ENCODE results near the gene MYMX.

The MYMX gene

DNA sequence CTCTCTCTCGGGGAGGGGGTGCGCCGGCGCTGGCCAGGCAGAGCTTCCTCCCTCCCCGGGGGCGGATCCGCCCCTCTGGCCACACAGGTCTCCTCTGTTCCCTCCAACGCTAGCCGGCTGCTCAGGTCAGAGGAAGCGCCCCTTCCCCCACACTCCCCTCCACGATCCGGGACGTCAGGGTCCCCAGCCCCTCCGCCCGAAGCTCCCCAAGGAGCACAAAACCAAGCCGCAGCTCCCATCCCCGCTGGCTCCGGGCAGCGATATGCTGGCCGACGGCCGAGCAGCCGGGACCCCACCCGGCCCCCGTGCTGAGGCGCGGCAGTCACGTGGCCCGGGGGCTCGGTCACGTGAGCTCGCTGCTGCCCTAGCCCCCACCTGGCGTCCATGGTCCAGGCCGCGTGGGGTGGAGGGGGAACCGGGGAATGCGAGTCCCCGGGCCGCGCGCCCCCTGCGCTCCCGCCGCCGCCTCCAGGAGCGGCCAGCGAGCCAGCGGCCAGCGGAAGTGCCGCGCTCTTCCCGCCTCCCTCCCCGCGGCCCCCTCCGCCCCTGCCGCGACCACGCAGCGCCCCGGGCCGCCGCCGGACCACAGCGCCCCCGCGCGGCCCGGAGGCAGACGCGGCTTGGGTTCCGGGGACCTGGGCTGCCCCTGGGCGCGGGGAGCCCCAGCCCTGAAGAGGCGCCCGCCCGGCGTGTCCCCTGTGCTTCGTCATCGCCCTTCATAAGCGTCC lies 40.5 kb downstream of the MYMX start, which contains the start of gene SLC35B2:
Gene SLC35B2 (minus strand): TSS at position 504 of the 728 bp plus-strand sequence. CDS start 118 bp downstream, at position 386.
- H3K9me3 ChIP-seq (replicated peaks in 1 of 11) = no peaks in the 10 kb centered on the region
- peaks cover 69 to 83% (median 74%) of the 10 kb centered on the region in 11 experiments for H3K36me3 ChIP-seq
- peak within 1 kb of the TSS; percentile 86 to 94 (median 90) for H3K9ac ChIP-seq
- H3K4me1 ChIP-seq = peaks cover 65 to 92% (median 86%) of the 10 kb centered on the region in 10 experiments
- peak within 1 kb of the TSS; percentile 77 to 91 (median 88) for H3K4me3 ChIP-seq
- H4K20me1 ChIP-seq = peaks cover 60 to 94% (median 86%) of the 10 kb centered on the region in 11 experiments
- no peak for TF ChIP-seq Cebpa-rat (IDR thresholded peaks at IDR 0.05)
- peak within 1 kb of the TSS; percentile 75 to 93 (median 90) for H3K27ac ChIP-seq
- peak within 1 kb of the TSS; percentile 92 to 99 (median 97) for H3K4me2 ChIP-seq
- H3K27me3 ChIP-seq = no peaks in the 10 kb centered on the region

DNA sequence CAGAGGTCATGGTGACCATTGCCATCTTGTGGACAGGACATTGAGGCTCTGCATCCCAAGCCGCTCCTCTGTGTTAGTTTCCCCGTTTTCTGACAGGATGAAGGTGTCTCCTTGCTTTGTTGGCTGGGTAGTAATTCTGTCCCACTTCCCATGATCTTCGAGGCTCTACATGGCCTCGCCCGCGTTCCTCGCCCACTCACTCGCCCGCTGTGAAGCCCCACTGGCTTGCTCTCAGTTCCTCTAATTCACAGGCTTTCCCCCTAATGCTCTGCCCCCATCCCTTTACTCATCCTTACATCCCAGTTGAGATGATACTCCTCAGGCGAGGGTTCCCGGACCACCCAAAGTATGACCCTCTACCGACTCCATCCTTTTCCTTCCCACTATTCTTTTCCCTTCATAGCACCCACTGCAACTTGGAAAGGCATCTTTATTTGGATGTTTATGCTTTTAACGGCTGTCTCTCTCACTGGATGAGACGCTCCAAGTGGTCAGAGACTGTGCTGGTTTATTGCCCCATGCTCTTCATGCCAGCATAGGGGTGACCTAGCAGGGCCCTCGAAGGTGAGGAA lies 41.1 kb downstream of the MYMX start:
- no peak for TF ChIP-seq Cebpa-rat (IDR thresholded peaks at IDR 0.05)
- Histone ChIP-seq H3K27me3 (no peaks in the 10 kb centered on the region), H3K9ac (peak overlapping the region; percentile 86 to 94 (median 90)), H3K9me3 (replicated peaks in 1 of 11) (no peaks in the 10 kb centered on the region), H3K4me3 (peak overlapping the region; percentile 77 to 91 (median 88)), H3K4me1 (peaks cover 72 to 92% (median 86%) of the 10 kb centered on the region in 10 experiments), H3K36me3 (peaks cover 62 to 83% (median 72%) of the 10 kb centered on the region in 11 experiments), H4K20me1 (peaks cover 54 to 94% (median 86%) of the 10 kb centered on the region in 11 experiments), H3K27ac (peak overlapping the region; percentile 75 to 93 (median 90)), H3K4me2 (peak overlapping the region; percentile 92 to 99 (median 97))

DNA sequence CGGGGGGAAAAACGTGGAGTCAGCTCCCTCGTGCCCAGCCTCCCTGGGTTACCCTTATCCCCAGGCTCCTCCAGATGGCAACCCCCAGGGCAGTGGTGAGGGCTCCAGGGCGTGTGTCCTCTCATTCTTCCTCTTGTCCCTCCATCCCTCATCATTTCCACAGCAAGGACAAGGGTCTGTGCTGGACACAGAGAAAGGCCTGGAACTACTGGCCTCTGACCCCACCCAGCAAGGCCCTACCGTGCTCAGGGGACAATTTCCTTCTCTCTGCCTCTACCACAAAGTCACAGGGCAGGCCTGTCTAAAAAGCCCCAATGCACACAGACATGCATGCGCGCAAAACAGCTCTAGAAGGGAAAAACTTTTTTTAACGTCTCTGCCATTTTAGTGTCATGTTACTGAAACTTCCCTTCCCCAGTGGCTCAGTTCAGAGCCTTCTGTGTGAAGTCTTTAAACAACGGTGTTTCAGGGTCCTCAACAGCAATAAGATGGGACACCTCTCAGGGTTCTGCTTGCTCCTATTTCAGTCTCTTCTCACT lies 41.7 kb downstream of the MYMX start:
- H3K4me3 ChIP-seq = peak overlapping the region in 4 of 10 experiments; percentile 3 to 91 (median 82); a peak in 4 of 20 replicates
- peak overlapping the region in 10 of 11 experiments; percentile 86 to 93 (median 90); a peak in 18 of 22 replicates for H3K27ac ChIP-seq

DNA sequence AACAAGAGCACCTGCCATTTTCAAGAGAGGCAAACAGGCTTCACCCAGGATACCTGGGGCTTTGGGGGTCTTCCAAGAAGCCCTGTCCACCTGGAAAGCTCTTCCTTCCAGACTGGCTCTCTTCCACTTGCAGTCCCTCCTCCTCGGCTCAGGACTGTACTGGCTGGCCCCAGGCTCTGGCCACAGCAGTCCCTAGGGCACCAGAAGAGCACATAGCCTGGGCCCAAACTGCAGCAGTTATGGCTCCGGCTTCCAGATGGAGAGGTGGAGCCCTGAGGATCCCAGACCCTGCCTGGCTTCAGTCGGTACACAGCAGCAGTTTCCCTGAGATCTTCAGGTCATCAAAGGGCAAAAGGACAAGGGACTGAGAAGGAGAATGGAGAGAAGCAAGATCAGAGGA lies 42.2 kb downstream of the MYMX start:
- peaks cover 43 to 93% (median 85%) of the 10 kb centered on the region in 11 experiments for H4K20me1 ChIP-seq
- no peak for TF ChIP-seq Cebpa-rat (IDR thresholded peaks at IDR 0.05)
- H3K4me2 ChIP-seq = peak overlapping the region in 6 of 11 experiments; percentile 97 to 99 (median 98); a peak in 11 of 22 replicates
- peak overlapping the region in 6 of 11 experiments; percentile 9 to 93 (median 89); a peak in 9 of 22 replicates for H3K27ac ChIP-seq
- H3K4me1 ChIP-seq = peaks cover 79 to 88% (median 83%) of the 10 kb centered on the region in 10 experiments
- H3K9me3 ChIP-seq (replicated peaks in 1 of 11) = no peaks in the 10 kb centered on the region
- H3K27me3 ChIP-seq = no peaks in the 10 kb centered on the region
- H3K9ac ChIP-seq = peak overlapping the region in 6 of 11 experiments; percentile 25 to 91 (median 46); a peak in 7 of 22 replicates
- peaks cover 51 to 72% (median 62%) of the 10 kb centered on the region in 11 experiments for H3K36me3 ChIP-seq
- H3K4me3 ChIP-seq = peak overlapping the region in 1 of 10 experiments; percentile 3; a peak in 2 of 20 replicates

More for the DNA sequence above, 41.7 kb downstream of the MYMX start:
- Histone ChIP-seq H3K4me1 (peaks cover 77 to 91% (median 86%) of the 10 kb centered on the region in 10 experiments), H4K20me1 (peaks cover 48 to 94% (median 85%) of the 10 kb centered on the region in 11 experiments), H3K27me3 (no peaks in the 10 kb centered on the region), H3K9me3 (replicated peaks in 1 of 11) (no peaks in the 10 kb centered on the region), H3K4me2 (peak overlapping the region; percentile 92 to 99 (median 97)), H3K36me3 (peaks cover 57 to 77% (median 67%) of the 10 kb centered on the region in 11 experiments), H3K9ac (peak overlapping the region; percentile 86 to 94 (median 90); a peak in 19 of 22 replicates)
- no peak for TF ChIP-seq Cebpa-rat (IDR thresholded peaks at IDR 0.05)

DNA sequence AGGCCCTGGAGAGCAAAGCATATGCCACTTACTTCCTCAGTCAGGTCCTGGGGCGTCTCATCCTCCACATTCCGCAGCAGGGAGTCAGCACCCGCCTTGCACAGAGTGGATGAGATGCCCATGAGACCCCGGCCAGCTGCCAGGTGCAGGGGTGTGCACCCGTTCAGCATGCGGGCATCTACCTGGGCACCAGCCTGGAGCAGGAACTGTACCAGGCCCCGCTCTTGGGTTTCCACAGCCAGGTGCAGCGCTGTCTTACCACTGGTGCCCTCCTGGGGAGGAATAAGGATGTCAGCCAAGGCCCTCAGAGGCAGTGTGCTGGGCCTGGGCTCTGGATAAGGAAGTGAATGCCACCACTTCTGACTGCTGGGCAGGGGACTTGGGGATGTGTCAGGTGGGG lies 43.3 kb downstream of the MYMX start:
- no peaks in the 10 kb centered on the region for H3K27me3 ChIP-seq
- peak overlapping the region in 7 of 11 experiments; percentile 0 to 100 (median 99); a peak in 7 of 22 replicates for H3K4me2 ChIP-seq
- no peak for TF ChIP-seq Cebpa-rat (IDR thresholded peaks at IDR 0.05)
- 0 out of 22 replicates have a peak overlapping the region, but pooled peaks of 1 of the 11 experiments have one; percentile 9 for H3K27ac ChIP-seq
- H3K4me1 ChIP-seq = peaks cover 71 to 79% (median 76%) of the 10 kb centered on the region in 10 experiments
- H3K9ac ChIP-seq = peak overlapping the region in 4 of 11 experiments; percentile 9 to 91 (median 12); a peak in 2 of 22 replicates
- no peaks in the 10 kb centered on the region for H3K9me3 ChIP-seq (replicated peaks in 1 of 11)
- H3K36me3 ChIP-seq = peaks cover 41 to 61% (median 51%) of the 10 kb centered on the region in 11 experiments
- H4K20me1 ChIP-seq = peaks cover 32 to 86% (median 77%) of the 10 kb centered on the region in 11 experiments; a peak in 21 of 22 replicates
- no peak overlapping the region; a peak in 1 of 20 replicates for H3K4me3 ChIP-seq

DNA sequence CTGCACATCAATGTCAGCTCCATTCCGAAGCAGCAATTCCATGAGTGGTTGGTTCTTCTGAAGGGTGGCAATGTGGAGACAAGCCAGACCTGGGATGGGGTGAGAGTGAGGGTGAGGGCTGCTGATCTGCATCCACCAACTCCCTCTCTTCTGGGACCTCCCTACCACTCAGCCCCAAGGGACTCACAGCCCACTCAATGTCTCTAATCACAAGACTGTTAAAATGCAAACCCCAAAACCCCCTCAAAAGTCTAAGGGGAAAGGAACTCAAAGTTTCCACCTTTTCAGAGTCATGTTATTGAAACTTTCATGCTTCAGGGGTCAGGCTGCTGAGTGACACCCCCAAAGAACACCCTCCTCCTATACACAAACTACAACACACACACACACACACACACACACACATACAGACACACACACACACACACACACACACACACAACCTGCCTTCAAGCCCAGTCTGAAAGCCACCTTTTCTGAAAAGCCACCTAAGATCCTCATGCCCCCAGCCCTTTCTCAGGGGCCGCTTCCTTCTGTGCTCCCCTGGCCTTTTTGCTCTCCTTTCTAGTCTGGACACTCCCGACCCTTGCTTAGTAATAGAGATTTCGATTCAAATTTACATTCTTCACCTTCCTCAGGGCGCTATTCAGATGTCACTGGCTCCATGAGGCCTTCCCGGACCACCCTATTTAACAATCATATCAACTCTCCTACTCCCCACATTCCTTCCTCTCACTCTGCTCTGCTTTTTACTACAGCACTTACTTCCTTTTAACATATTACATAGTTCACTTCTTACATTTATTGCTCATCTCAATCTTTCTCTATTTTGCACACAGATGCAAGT lies 43.9 kb downstream of the MYMX start:
- H3K4me3 ChIP-seq = peak overlapping the region in 1 of 10 experiments; percentile 96; a peak in 1 of 20 replicates
- no peak for TF ChIP-seq Cebpa-rat (IDR thresholded peaks at IDR 0.05)
- H3K9ac ChIP-seq = peak overlapping the region in 9 of 11 experiments; percentile 10 to 91 (median 28); a peak in 10 of 22 replicates
- H3K4me1 ChIP-seq = peaks cover 66 to 74% (median 71%) of the 10 kb centered on the region in 10 experiments
- H3K4me2 ChIP-seq = peak overlapping the region; percentile 8 to 100 (median 99); a peak in 15 of 22 replicates
- H3K36me3 ChIP-seq = peaks cover 37 to 54% (median 46%) of the 10 kb centered on the region in 11 experiments
- no peaks in the 10 kb centered on the region for H3K9me3 ChIP-seq (replicated peaks in 1 of 11)
- 0 out of 22 replicates have a peak overlapping the region, but pooled peaks of 1 of the 11 experiments have one; percentile 9 for H3K27ac ChIP-seq
- H3K27me3 ChIP-seq = no peaks in the 10 kb centered on the region
- peaks cover 26 to 80% (median 71%) of the 10 kb centered on the region in 11 experiments; a peak in 21 of 22 replicates for H4K20me1 ChIP-seq

DNA sequence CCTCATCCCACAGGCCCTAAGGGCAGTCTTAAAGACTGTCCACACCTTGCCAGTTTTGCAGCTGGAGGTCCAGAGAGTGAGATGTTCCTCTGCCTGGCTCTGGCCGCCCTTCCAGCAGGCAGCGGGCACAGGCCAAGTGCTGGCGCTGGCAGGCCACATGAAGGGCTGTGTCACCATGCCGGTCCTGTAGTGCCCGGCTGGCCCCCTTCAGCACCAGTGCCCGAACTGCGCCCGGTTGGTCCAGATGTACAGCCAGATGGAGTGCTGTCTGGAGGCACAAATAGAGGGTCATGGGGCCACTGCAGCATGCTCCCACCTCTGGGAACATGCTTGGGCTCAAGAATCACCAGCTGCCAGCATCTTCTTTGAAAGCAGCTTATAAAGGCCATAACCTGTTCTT lies 44.9 kb downstream of the MYMX start:
- H3K27ac ChIP-seq = peak overlapping the region in 5 of 11 experiments; percentile 11 to 94 (median 90); a peak in 3 of 22 replicates
- H3K4me2 ChIP-seq = peak overlapping the region; percentile 95 to 100 (median 99); a peak in 20 of 22 replicates

More for the DNA sequence above, 44.9 kb downstream of the MYMX start:
- H3K9me3 ChIP-seq (replicated peaks in 1 of 11) = no peaks in the 10 kb centered on the region
- peaks cover 37 to 54% (median 46%) of the 10 kb centered on the region in 11 experiments for H3K36me3 ChIP-seq
- H3K4me1 ChIP-seq = peaks cover 62 to 73% (median 69%) of the 10 kb centered on the region in 10 experiments
- no peak for TF ChIP-seq Cebpa-rat (IDR thresholded peaks at IDR 0.05)
- H3K9ac ChIP-seq = peak overlapping the region; percentile 16 to 95 (median 91); a peak in 11 of 22 replicates
- peaks cover 19 to 70% (median 62%) of the 10 kb centered on the region in 11 experiments; a peak in 21 of 22 replicates for H4K20me1 ChIP-seq
- H3K27me3 ChIP-seq = no peaks in the 10 kb centered on the region
- peak overlapping the region in 5 of 10 experiments; percentile 72 to 96 (median 94); a peak in 9 of 20 replicates for H3K4me3 ChIP-seq

All from BLaER1 treated with 17β-estradiol and CSF1 and Interleukin-3, amounts not matched to agents 10 nM and 100 nM (cell line).